C4-2B (cell line): ENCODE measurements around the gene TSPAN9.

ENCODE experiments used
- H3K27ac ChIP-seq: fragments of 450-650 bp; 2 replicates; pipeline ENCODE4 v1.5.1; 2017
- CTCF ChIP-seq: fragments of 450-650 bp; conservative IDR thresholded peaks from 2 replicates; pipeline ENCODE4 v1.5.1; 2017; ENCODE audit warnings: mild to moderate bottlenecking
- ZFX ChIP-seq: fragments of 450-650 bp; IDR thresholded peaks from 2 replicates; pipeline ENCODE4 v1.6.1; 2017

The TSPAN9 gene

GRCh38 chr12:3147260-3147659 is 70.1 kb downstream of the TSPAN9 start:
- TF ChIP-seq ZFX (no peak), CTCF (no peak)
- H3K27ac ChIP-seq, result no peak overlapping the region

- H3K27ac ChIP-seq, result no peak overlapping the region
Measured at GRCh38 chr12:3148366-3149000, 71.3 kb downstream of the TSPAN9 start.

GRCh38 chr12:3149515-3150307 is 72.5 kb downstream of the TSPAN9 start:
- no peak overlapping the region for H3K27ac ChIP-seq
- TF ChIP-seq CTCF, result no peak
- TF ChIP-seq ZFX, result no peak

More at GRCh38 chr12:3148366-3149000, 71.3 kb downstream of the TSPAN9 start:
- TF ChIP-seq CTCF (no peak), ZFX (no peak)

- no peak overlapping the region for H3K27ac ChIP-seq
Measured at GRCh38 chr12:3150308-3150670, 73.1 kb downstream of the TSPAN9 start.

GRCh38 chr12:3150931-3151835 is 74.0 kb downstream of the TSPAN9 start:
- TF ChIP-seq CTCF (no peak), ZFX (no peak)
- no peak overlapping the region for H3K27ac ChIP-seq

More at GRCh38 chr12:3150308-3150670, 73.1 kb downstream of the TSPAN9 start:
- TF ChIP-seq ZFX (no peak), CTCF (no peak)

- no peak overlapping the region for H3K27ac ChIP-seq
- TF ChIP-seq CTCF (no peak), ZFX (no peak)
Measured at GRCh38 chr12:3152011-3152511, 74.9 kb downstream of the TSPAN9 start.
